ENCODE data around the gene SACM1L. TPM values are rescaled to one million over a fixed set of nuclear protein-coding genes. Genes with fewer than 3 reads are reported as not detected.
"Not testable (repeated sequence)": the region's sequence is repeated elsewhere in the genome, so short reads cannot be mapped to it uniquely, and the experiment has no call there.

SACM1L gene
- total RNA-seq, 1 donor: 28.6 TPM

DNA sequence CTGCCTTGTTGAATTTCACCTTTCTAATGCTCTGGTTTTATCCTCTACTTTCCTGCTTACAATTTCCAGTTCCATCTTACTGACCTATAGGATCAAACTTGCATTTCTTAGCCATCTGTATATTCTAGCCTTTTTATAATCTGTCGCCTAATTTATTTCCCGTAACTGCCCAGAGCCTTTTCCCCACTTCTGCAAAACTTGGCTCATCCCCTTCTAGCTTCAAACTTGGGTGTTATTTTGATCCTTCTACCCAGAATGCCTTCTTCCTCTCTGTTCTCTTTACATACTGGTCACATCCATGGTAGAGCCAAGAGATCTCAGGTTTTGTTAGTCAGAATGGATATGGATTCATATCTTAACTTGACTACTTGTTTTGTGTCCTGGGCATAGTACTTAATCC, 2.6 kb downstream of the SACM1L start:
- TF ChIP-seq, protein P1, sequence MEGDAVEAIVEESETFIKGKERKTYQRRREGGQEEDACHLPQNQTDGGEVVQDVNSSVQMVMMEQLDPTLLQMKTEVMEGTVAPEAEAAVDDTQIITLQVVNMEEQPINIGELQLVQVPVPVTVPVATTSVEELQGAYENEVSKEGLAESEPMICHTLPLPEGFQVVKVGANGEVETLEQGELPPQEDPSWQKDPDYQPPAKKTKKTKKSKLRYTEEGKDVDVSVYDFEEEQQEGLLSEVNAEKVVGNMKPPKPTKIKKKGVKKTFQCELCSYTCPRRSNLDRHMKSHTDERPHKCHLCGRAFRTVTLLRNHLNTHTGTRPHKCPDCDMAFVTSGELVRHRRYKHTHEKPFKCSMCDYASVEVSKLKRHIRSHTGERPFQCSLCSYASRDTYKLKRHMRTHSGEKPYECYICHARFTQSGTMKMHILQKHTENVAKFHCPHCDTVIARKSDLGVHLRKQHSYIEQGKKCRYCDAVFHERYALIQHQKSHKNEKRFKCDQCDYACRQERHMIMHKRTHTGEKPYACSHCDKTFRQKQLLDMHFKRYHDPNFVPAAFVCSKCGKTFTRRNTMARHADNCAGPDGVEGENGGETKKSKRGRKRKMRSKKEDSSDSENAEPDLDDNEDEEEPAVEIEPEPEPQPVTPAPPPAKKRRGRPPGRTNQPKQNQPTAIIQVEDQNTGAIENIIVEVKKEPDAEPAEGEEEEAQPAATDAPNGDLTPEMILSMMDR (IDR thresholded peaks at IDR 0.05; ENCODE audit: extremely low read depth, low read depth, low read length): no peak
- Histone ChIP-seq H3K27ac (ENCODE audit: low read depth, low read length) (no peak overlapping the region), H3K79me2 (ENCODE audit: insufficient read depth, low read length) (peaks cover 75% of the 10 kb centered on the region), H3K4me2 (ENCODE audit: insufficient read depth, low read length) (no peak overlapping the region), H4K20me1 (ENCODE audit: insufficient read depth, low read length) (peaks cover 35% of the 10 kb centered on the region), H3K4me1 (ENCODE audit: insufficient read depth, low read length) (peaks cover 31% of the 10 kb centered on the region), H3K4me3 (ENCODE audit: insufficient read depth, low read length) (no peak overlapping the region), H3K9me3 (ENCODE audit: low read depth, low read length) (no peaks in the 10 kb centered on the region), H3K36me3 (ENCODE audit: insufficient read depth, low read length) (peaks cover 11% of the 10 kb centered on the region), H3K27me3 (ENCODE audit: insufficient read depth, low read length) (no peaks in the 10 kb centered on the region), H2AFZ (ENCODE audit: low read length) (no peak overlapping the region)
- no peak for DNase-seq (ENCODE audit: insufficient read length, low spot score, missing footprints)

DNA sequence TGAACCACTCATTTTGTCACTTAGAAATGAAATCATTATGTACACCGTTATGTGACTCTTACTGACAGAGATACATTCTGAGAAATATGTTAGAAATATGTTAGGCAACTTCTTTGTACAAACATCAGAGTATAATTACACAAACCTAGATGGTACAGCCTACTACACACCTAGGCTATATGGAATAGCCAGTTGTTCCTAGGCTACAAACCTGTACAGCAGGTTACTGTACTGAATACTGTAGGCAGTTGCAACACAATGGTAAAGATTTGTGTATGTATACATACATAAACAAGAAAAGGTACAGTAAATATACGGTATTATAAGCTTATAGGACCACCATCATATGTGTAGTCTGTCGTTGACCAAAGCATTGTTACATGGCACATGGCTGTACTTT, 3.7 kb downstream of the SACM1L start:
- no peak overlapping the region for H3K4me3 ChIP-seq (ENCODE audit: insufficient read depth, low read length)
- no peak for DNase-seq (ENCODE audit: insufficient read length, low spot score, missing footprints)
- H3K36me3 ChIP-seq (ENCODE audit: insufficient read depth, low read length): peaks cover 11% of the 10 kb centered on the region
- peaks cover 36% of the 10 kb centered on the region for H4K20me1 ChIP-seq (ENCODE audit: insufficient read depth, low read length)
- peaks cover 85% of the 10 kb centered on the region for H3K79me2 ChIP-seq (ENCODE audit: insufficient read depth, low read length)
- H2AFZ ChIP-seq (ENCODE audit: low read length): no peak overlapping the region
- H3K4me2 ChIP-seq (ENCODE audit: insufficient read depth, low read length): no peak overlapping the region
- TF ChIP-seq, protein P1 (IDR thresholded peaks at IDR 0.05; ENCODE audit: extremely low read depth, low read depth, low read length): no peak
- no peak overlapping the region for H3K27ac ChIP-seq (ENCODE audit: low read depth, low read length)
- peaks cover 31% of the 10 kb centered on the region for H3K4me1 ChIP-seq (ENCODE audit: insufficient read depth, low read length)
- no peaks in the 10 kb centered on the region for H3K27me3 ChIP-seq (ENCODE audit: insufficient read depth, low read length)
- no peaks in the 10 kb centered on the region for H3K9me3 ChIP-seq (ENCODE audit: low read depth, low read length)

DNA sequence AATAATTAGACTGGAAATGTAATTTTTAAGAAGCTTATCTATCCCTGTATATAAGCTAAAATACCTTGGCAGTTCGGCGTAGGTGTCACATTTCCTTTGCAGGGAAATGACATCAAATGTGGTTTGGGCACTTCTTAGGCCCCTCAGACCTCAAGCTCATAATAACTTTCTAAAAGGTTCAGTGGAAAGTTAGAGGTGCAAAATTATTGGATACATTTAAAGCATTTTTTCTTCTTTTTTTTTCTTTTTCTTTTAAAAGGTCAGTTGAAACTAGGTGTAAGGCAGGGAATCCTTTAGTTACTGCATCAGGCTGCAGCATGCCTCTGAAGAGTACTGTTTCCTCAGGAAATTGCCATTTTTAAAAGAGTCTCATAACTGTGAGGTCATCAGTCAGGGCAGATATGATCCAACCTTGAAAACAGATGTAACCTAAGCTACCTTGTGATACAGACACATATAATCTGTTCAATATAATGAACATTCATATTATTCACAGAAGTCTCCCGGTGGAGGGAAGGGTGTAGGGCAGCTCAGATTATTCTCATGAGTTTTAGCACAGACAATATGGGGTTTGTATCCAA, 4.8 kb downstream of the SACM1L start:
- no peak for DNase-seq (ENCODE audit: insufficient read length, low spot score, missing footprints)
- Histone ChIP-seq H3K36me3 (ENCODE audit: insufficient read depth, low read length) (peaks cover 11% of the 10 kb centered on the region), H3K4me3 (ENCODE audit: insufficient read depth, low read length) (no peak overlapping the region), H3K79me2 (ENCODE audit: insufficient read depth, low read length) (peaks cover 97% of the 10 kb centered on the region), H3K4me2 (ENCODE audit: insufficient read depth, low read length) (no peak overlapping the region), H3K9me3 (ENCODE audit: low read depth, low read length) (no peaks in the 10 kb centered on the region), H2AFZ (ENCODE audit: low read length) (no peak overlapping the region), H4K20me1 (ENCODE audit: insufficient read depth, low read length) (peaks cover 40% of the 10 kb centered on the region), H3K27ac (ENCODE audit: low read depth, low read length) (peak overlapping the region; percentile 53), H3K27me3 (ENCODE audit: insufficient read depth, low read length) (no peaks in the 10 kb centered on the region), H3K4me1 (ENCODE audit: insufficient read depth, low read length) (peaks cover 26% of the 10 kb centered on the region)
- TF ChIP-seq, protein P1 (IDR thresholded peaks at IDR 0.05; ENCODE audit: extremely low read depth, low read depth, low read length): no peak

DNA sequence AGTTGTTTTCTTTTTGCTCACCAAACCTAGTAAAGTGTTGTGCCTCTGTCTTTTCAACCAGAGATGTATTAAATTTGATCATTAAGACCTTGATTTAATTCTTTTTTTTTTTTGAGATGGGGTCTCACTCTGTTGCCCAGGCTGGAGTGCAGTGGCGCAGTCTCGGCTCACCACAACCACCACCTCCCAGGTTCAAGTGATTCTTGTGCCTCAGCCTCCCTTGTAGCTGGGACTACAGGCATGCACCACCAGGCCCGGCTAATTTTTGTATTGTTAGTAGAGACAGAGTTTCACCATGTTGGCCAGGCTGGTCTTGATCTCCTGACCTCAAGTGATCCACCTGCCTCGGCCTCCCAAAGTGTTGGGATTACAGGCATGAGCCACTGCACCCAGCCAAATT, 6.0 kb downstream of the SACM1L start:
- not testable (repeated sequence) for H3K27ac ChIP-seq (ENCODE audit: low read depth, low read length); H3K9me3 ChIP-seq (ENCODE audit: low read depth, low read length); H3K4me2 ChIP-seq (ENCODE audit: insufficient read depth, low read length); DNase-seq (ENCODE audit: insufficient read length, low spot score, missing footprints); H3K4me3 ChIP-seq (ENCODE audit: insufficient read depth, low read length); H2AFZ ChIP-seq (ENCODE audit: low read length); H3K27me3 ChIP-seq (ENCODE audit: insufficient read depth, low read length)
- H3K36me3 ChIP-seq (ENCODE audit: insufficient read depth, low read length): peaks cover 11% of the 10 kb centered on the region
- H4K20me1 ChIP-seq (ENCODE audit: insufficient read depth, low read length): peaks cover 42% of the 10 kb centered on the region
- H3K79me2 ChIP-seq (ENCODE audit: insufficient read depth, low read length): peaks cover 96% of the 10 kb centered on the region
- H3K4me1 ChIP-seq (ENCODE audit: insufficient read depth, low read length): peaks cover 23% of the 10 kb centered on the region

All from osteoblast (primary cell).